Endometrial microvascular endothelial cells (primary cell): ENCODE results near the gene TH. TPM values are rescaled to one million over a fixed set of nuclear protein-coding genes. Genes with fewer than 3 reads are reported as not detected.

Experiments used
- in situ Hi-C: cut with HindIII; loops from 2 replicates; pipeline ENCODE4 v1.10.0; 2017; ENCODE audit warnings: low sequenced_read_pairs, low pct_unique_long_range_greater_than_20kb; ENCODE audit errors: inconsistent ontology term
- total RNA-seq: library from RNA; depleted of rRNA; stranded (reverse); fragments of >200 nt; gene quantifications from one replicate; pipeline ENCODE4 v1.2.3, GENCODE V29; 2015; ENCODE audit errors: inconsistent ontology term

Gene TH
- total RNA-seq, 1 donor from 2014 or later: not detected

- in situ Hi-C loops: no loop called here
Measured at GRCh38 chr11:2151500-2152257, 19.9 kb downstream of the TH start.

- in situ Hi-C loops: no loop called here
Measured at GRCh38 chr11:2149864-2150847, 21.5 kb downstream of the TH start.

- in situ Hi-C loops: no loop called here
Measured at GRCh38 chr11:2149460-2149859, 22.2 kb downstream of the TH start.

GRCh38 chr11:2148595-2148994, 23.0 kb downstream of the TH start:
- in situ Hi-C loops: no loop called here

GRCh38 chr11:2147391-2147790, 24.2 kb downstream of the TH start:
- in situ Hi-C loops: no loop called here

- in situ Hi-C loops: no loop called here
Measured at GRCh38 chr11:2146051-2146450, 25.6 kb downstream of the TH start.

- in situ Hi-C loops: no loop called here
Measured at GRCh38 chr11:2144544-2145248, 26.9 kb downstream of the TH start.

GRCh38 chr11:2143799-2144543, 27.6 kb downstream of the TH start:
- in situ Hi-C loops: no loop called here

GRCh38 chr11:2143477-2143798, 28.2 kb downstream of the TH start:
- in situ Hi-C loops: no loop called here

GRCh38 chr11:2142762-2143202, 28.8 kb downstream of the TH start:
- in situ Hi-C loops: no loop called here

- in situ Hi-C loops: no loop called here
Measured at GRCh38 chr11:2142300-2142759, 29.3 kb downstream of the TH start.

GRCh38 chr11:2140411-2141400, 30.9 kb downstream of the TH start:
- in situ Hi-C loops: no loop called here

GRCh38 chr11:2139621-2140337, 31.8 kb downstream of the TH start:
- in situ Hi-C loops: no loop called here

GRCh38 chr11:2139123-2139521, 32.5 kb downstream of the TH start, which contains the start of gene IGF2:
IGF2 (minus strand) TSS chr11:2139389; CDS start chr11:2135523, 3,866 bp downstream.
- in situ Hi-C loops: no loop called here

- in situ Hi-C loops: no loop called here
Measured at GRCh38 chr11:2138431-2139122, 33.0 kb downstream of the TH start.

- in situ Hi-C loops: no loop called here
Measured at GRCh38 chr11:2138068-2138430, 33.6 kb downstream of the TH start.
